ENCODE data around the gene SPRY4.
"Not testable (repeated sequence)": the region's sequence is repeated elsewhere in the genome, so short reads cannot be mapped to it uniquely, and the experiment has no call there.

SPRY4 gene

DNA sequence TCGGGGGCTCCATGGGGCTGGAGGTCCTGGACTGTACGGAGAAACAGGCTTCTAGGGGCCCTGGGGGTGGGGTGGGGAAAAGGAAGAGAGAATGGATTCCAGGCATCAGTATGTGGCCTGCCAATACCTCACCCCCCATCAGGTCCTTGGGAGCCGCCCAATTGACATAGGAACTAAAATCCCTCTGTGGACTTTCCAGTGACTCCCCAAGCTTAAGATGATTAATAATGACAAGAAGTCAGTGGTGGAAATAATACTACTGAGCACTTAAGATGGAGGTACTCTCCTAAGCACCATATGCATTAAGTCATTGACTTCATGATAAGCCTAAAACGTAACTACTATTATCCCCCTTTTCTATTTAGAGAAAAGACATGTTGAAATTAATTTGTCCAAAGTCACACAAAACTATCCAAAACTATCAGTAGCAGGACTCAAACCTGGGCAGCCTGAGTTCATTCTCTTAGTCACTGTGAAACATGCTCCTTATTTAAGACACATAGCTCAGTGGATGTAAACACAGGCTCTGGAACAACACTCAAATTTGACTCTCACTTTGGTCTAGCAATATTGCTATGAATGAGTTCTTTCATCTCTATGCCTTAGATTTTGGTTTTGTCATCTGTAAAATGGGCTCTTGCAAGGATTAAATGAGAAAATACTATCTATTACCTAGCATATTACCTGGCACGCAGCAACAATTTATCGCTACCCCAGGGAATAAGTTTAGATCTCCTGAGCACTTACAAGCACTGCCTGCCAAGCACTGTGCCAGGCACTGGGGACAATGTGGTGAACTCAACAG is 9.5 kb downstream of the SPRY4 start:
- DNase-seq (ENCODE audit: low read depth in 2 of 2, low spot score in 1 of 2) = no peak

DNA sequence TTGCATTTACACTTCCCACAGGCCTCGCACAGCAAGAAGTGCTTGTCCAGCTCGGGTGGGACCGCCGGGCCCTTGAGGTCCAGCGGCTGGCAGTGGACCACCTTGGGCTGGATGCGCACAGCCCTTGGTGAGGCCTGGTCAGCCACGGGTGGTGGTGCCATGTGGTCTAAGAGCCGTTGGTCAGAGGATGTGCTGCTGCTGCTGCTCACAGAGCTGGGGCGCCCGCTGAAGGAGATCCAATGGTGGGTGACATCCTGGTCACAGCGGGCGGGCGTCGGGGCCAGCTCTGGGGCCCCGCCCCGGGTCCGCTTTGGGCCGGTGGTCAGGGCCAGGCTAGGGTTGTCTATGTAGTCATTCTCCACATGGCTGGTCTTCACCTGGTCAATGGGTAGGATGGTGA is 10.2 kb downstream of the SPRY4 start:
- no peak for DNase-seq (ENCODE audit: low read depth in 2 of 2, low spot score in 1 of 2)

DNA sequence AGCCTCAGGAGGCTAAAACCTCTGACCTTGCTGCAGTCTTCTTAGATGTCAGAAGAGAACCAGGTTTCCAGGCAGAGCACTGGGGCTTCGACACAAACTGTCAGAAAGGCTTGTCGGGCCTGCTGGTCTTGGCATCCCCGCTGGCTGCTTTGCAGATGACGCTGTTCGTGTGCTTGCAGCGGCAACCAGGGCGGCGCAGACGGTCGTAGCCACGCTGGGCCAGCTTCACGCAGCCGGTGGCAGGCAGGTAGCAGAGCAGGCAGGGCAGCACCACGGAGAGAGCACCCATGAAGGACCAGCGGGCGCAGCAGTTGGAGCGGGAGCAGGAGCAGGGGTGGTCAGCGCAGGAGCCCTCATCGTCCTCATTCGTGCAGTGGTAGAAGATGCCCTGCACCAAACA is 10.7 kb downstream of the SPRY4 start:
- DNase-seq (ENCODE audit: low read depth in 2 of 2, low spot score in 1 of 2) = no peak

DNA sequence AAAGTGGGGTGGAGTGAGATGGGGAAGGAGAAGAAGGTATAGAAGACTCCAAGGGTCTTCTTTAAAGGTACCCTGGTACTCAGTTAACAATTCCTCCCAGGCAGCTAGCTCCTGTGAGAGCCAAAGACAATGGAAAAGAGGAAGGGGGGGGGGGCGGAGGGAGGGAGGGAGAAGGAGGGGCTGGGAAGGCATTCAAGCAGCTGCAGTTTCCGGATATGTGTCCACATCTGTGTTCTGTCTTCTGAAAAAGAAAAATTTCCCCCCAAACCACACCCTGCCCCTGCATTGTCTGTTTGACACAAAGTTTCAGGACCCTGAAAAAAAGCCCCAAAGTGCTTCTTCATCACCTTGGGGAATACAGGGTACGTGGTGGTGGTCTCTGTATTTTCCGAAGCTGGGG is 11.1 kb downstream of the SPRY4 start:
- no peak for DNase-seq (ENCODE audit: low read depth in 2 of 2, low spot score in 1 of 2)

DNA sequence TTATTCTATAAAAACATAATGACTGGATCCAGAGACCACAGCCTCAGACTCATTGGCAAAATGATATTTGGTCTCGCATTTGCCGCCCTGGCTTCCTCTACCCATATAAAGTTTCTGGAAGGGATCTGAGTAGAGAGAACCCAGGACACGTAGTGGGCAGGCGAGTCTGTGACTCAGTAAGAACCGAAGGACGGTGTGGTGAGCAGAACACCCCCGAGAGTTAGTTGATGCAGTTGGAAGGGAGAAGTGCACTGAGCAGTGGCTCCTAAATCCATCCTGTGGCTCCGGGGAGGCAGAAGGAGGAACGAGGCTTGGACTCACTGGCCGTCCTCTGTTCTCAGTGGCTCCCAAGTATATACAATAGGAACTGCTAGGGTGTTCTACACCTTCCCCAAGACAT is 11.5 kb downstream of the SPRY4 start:
- no peak for DNase-seq (ENCODE audit: low read depth in 2 of 2, low spot score in 1 of 2)

DNA sequence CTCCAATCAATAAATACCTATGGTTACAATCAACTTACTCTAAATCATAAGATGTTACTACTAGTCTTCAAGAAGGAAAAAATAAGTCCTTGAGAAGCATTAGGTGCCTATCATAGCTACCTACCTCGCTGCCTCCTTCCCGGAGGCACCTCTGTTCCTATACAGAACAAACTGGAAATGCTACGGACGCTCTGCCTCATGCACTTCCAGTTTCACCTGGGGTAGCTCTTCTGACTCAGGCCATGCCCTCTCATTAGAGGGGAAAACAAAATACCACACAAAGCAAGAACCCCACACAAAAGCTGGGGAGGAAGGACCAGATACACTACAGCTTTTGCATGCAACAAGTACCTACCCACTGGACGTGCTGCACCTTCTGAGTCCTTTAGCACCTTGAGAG is 12.4 kb downstream of the SPRY4 start:
- no peak for DNase-seq (ENCODE audit: low read depth in 2 of 2, low spot score in 1 of 2)

DNA sequence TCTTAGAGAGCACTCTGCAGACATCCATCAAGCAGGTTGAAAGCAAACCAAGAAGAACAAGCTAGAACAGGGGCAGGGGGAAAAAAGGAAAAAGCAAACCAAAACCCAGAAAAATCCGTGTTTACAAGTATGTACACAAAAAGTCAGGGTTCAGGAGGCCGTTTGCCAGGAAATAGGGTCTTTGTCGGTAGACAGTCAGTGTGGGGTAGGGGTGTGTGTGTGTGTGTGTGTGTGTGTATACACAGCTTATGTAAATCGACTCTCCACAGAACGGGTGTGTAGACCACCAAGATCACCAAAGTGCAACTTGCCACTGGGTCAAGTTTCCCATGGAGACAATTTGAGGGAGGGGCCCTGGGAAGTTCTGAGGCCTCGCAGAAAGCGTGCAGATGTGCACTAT is 13.1 kb downstream of the SPRY4 start:
- DNase-seq (ENCODE audit: low read depth in 2 of 2, low spot score in 1 of 2) = no peak

DNA sequence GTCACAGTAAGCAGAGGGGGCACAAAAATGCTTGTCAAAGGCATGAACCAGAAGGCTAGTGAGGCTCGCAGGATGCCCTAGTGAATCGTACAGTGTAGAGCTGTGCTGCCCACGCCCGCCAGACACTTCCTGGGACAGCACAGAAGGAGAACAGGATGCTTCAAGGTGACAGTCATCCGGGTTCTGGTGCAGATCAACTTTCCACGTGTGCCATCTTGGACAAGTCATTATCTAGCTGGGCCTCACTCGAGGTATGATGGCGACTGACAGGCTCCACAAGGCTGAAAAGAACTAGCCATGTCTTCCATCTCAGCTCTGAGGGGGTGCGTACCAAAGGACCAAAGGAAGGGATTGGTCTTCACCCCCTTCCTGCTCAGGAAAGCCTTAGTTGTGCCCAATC is 14.0 kb downstream of the SPRY4 start:
- DNase-seq (ENCODE audit: low read depth in 2 of 2, low spot score in 1 of 2) = no peak

DNA sequence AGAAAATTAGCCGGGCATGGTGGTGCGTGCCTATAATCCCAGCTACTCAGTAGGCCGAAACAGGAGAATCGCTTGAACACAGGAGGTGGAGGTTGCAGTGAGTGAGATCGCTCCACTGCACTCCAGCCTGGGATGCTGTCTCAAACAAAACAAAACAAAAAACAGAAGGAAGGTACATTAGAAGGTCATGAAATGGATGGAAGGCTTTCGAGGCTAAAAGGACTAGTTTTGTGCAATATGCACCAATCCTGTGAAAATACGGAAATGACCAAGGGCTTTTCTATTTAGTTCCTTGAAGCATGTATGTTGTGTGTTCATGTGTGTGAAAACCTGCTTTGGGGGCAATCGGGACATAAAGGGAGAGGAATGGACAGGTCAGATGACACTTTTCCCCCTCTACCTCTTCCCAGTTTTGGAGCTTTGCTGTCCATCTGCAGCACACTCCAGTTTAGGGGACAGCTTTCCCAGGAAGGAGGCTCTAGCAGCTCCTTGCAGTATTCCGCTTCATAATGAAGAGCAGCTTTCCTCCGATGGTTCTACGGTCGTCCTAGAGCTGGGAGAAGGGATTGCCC is 15.0 kb downstream of the SPRY4 start:
- no peak for DNase-seq (ENCODE audit: low read depth in 2 of 2, low spot score in 1 of 2)

DNA sequence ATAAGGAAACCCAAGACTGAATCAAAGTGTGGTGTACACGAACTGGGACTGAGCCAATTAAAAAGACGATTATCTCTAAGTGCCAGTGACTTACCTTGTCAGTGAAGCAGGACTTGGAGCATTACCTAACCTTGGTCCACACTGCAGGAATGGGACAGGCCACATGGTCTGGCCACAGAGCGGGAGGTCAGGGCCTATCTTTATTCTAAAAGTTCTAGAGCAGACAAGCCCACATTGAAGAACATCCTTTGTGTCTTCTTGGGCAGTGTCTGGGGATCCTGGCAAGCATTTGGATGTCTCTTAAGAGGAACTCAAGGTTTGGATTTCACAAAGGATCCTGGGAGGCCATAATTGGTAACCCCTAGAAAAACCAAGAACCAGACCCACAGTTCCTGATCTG is 16.5 kb downstream of the SPRY4 start:
- DNase-seq (ENCODE audit: low read depth in 2 of 2, low spot score in 1 of 2) = no peak

DNA sequence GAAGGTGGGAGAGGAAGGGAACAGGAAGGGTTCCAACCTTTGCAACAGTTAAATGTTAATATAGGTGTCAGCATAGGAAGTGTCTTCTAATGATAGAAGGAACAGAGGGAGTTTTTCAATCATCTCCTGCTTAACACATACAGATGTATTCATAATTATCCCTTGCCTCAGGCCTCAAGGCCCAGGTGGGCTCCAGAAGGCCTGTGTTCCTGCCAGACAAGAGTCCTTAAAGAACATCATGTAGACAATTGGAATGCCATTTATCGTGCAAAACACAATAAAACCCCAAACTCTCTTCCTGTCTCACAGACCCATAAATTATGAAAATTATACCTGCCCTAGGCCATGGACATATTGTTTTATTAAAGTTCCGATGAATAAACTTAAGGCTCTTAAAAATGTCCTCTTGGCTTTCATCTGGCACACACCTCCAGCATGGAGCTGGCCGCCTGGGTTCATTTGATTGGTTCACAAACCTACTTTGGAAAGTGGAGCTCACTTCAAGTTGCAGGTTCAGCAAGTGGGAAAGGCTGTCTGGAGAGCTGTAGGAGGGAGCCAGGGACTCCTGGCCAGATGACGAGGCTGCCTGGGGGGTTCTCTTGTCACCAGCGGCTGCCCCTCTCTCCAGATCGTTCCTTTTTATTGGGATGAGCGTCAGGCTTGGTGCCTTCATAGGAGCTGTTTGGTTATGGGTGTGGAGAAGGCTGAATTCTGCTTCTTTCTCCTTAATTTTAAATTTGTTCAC is 17.5 kb downstream of the SPRY4 start:
- DNase-seq (ENCODE audit: low read depth in 2 of 2, low spot score in 1 of 2) = no peak

DNA sequence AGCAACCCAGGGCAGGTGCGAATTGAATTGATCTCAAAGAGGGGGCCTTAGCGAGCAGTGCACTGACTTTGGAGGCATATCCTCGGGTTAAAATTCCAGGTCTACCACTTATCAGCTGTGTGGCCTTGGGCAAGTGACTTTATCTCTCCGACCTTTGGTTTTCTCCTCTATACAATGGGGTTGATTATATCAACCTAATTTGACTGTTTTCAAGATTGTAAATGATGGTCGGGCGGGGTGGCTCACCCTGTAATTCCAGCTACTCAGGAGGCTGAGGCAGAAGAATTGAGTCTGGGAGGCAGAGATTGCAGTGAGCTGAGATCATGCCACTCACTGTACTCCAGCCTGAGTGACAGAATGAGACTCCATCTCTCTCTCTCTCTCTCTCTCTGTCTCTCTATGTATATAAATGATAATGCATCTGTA is 18.7 kb downstream of the SPRY4 start:
- no peak for DNase-seq (ENCODE audit: low read depth in 2 of 2, low spot score in 1 of 2)

DNA sequence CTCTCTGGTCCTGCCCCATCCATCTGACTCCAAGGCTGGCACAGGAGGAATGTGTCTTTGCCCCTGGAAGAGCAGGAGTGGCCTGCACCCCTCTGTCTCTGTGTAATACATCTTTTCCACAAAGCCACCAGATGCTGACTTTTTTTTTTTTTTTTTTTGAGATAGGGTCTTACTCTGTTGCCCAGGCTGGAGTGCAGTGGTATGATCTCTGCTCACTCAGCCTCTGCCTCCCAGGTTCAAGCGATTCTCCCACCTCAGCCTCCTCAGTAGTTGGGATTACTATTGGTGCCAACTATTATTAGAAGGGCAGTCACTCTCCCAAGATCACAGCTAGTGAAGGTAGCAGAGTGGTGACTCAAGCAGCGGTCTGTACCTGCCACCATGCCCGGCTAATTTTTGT is 19.6 kb downstream of the SPRY4 start:
- no peak for DNase-seq (ENCODE audit: low read depth in 2 of 2, low spot score in 1 of 2)

DNA sequence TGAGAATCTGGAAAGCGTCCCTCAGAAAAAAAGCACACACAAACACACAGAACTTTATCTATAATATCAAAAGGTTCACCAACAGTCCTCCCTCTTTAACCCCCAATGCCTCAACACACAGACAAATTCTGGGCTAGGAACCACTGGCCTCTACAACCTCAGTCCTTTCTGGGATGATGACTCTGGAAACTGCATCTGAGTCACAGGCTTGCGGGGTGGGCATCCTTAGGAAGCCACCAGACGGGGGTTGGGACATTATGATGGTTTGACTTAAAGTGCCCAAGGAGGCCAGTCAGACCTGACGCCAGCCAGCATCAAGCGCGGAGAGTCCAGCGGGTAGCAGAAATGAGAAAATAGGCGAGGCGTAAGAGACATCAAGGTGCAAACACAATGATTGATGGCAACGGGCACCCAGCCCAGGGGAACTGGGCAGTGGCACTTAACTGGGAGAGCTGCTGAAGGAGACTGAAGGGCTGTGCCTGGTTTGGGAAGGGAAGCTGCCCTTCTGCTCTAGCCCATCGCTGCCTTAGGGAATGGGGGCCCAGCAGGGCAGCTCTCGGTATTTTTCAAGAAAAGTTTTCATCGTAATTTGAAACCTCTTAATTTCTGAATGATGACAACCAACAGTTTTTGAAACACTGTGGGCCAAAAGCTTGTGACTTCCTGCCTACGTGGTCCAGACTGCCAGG is 20.7 kb downstream of the SPRY4 start:
- DNase-seq (ENCODE audit: low read depth in 2 of 2, low spot score in 1 of 2) = no peak

DNA sequence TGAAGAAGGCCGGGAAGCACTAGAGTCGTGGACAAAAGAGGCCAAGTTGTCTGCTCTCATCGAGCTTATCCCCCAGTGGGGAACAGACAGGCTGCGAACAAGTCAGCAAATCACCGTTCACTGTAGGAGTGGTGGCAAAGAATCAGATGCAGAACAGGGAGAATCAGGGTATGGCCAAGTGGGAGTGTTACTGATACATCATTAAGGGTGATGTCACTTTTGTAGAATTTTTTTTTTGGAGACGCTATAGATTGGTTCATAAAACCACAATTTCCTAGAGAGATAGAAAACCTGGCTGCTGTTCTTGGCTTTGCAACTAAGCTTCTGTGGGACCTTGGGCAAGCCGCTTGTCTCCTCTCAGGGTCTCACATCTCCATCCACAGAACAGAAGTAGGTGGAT is 21.3 kb downstream of the SPRY4 start:
- no peak for DNase-seq (ENCODE audit: low read depth in 2 of 2, low spot score in 1 of 2)

DNA sequence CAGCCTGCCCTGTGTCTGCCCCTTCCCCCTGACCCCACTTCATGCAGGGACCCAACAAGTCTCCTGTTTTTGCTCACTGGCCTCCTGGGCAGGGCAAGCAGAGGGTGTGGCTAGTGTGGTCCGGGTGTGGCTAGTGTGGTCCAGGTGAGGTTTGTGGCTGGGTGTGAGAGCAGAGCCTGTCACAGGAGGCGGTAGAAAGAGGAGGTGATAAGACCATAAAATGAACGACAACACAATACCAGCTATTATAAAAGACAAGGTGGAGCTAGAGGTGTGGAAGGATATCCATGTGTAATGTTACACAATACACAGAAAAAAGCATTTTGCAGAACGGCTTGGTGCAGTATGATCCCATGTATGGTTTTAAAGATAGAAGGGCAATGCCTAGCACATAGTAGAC is 23.3 kb downstream of the SPRY4 start:
- no peak for DNase-seq (ENCODE audit: low read depth in 2 of 2, low spot score in 1 of 2)

DNA sequence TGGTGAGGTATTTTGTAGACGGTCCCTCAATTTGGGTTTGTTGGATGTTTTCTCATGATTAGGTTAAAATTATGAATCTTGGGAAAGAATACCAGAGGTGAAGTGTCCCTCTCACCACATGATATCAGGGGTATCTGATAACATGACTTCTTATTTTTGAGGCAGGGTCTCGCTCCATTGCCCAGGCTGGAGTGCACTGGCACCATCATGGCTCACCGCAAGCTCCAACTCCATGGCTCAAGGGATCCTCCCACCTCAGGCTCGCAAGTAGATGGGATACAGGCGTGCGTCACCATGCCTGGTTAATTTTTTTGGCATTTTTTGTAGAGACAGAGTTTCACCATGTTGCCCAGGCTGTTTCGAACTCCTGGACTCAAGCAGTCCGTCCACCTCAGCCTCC is 24.1 kb downstream of the SPRY4 start:
- no peak for DNase-seq (ENCODE audit: low read depth in 2 of 2, low spot score in 1 of 2)

DNA sequence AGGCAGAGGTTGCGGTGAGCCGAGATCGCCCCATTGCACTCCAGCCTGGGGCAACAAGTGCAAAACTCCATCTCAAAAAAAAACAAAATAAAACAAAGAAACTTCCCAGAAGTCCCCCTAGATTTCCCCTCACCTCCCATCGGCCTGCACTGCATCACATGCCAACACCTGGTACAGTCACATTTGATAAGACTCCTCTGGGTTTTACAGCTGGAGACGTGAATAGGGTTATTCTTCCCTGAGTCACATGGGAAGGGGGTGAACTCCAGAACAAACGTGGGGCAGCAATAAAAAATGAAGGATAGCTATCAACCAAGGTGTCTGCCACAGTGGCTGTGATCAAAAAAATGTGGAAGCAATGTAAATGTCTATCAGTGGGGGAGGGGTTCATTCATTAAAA is 26.0 kb downstream of the SPRY4 start:
- DNase-seq (ENCODE audit: low read depth in 2 of 2, low spot score in 1 of 2) = no peak

DNA sequence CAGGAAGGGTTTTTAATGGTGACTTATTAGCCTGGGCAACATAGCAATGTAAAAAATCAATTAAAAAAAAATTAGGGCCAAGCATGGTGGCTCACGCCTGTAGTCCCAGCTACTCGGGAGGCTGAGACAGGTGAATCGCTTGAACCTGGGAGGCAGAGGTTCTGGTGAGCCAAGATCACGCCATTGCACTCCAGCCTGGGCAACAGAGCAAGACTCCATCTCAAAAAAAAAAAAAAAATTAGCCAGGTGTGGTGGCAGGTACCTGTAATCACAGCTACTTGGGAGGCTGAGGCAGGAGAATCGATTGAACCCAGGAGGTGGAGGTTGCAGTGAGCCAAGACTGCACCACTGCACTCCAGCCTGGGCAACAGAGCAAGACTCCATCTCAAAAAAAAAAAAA is 27.0 kb downstream of the SPRY4 start:
- DNase-seq (ENCODE audit: low read depth in 2 of 2, low spot score in 1 of 2) = not testable (repeated sequence)

DNA sequence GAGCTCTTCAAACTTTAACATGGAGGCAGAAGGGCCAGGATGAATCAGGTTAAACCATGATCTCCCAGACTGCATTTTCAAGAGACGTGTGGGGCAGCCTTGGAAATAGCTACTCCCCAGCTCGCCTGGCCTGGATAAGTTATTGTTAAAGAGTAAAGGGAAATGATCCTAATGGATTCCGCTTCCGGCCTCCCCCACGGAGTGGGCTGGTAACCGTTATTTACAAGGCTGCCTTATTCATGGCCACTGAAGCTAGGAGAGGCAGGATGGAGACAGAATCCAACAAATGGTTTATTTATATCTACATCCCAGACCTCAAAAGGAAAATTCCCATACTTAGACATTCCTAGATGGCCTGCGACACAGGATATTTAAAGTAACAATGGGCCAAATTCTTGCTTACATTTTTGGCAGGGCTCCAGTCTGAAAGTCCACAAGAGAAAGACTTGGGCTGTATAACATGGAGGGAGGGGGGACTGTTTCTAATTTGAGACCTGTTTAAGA is 27.9 kb downstream of the SPRY4 start:
- DNase-seq (ENCODE audit: low read depth in 2 of 2, low spot score in 1 of 2) = no peak

DNA sequence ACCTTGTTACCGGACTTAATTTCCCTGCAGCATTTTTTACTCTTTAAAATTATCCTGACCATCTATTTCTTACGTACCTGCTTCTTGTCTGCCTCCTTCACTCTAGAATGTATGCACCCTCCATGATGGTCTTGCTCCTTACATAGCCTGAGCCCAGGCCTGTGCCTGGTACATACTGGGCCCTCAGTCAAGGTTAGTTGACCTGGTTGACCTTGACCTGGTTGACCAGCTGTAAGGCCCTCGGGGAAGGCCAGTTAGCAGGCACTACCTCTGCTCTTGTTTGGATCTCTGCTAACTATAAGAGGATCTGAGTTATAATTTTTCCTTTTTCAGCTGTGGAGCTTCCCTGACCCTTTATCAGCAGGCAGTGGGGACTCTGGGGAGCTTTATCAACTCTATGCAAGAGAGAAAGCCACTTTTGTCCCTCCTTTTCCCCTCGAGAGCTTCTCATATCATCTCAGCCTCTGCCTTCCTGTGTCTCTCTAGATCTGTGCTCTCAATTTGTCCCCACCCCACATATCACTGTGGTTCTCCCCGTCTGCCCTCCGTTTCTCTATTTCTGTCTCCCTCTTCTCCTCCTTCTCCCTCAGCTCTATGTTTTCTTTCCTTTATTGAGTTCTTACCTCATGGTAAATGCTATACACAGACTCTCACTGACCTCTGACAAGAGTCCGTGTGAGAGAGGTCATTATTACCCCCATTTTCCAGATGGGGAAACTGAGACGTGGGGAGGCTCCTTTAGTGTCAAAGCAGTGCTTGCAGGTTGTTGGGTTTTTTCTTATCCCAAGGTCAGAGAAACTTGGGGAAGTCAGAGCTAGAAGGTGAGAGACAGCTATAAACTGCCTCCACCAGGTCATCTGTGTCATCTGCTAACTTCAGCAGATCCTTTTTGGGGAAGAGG is 28.6 kb downstream of the SPRY4 start:
- no peak for DNase-seq (ENCODE audit: low read depth in 2 of 2, low spot score in 1 of 2)

Measured in stimulated activated CD8-positive, alpha-beta memory T cell treated with anti-CD3 and anti-CD28 coated beads, Interleukin-4, amount 100 ng/mL, for 4 hours (primary cell).